Suppressor macrophage (primary cell): ENCODE results near the gene TM4SF1.

Source experiments
- DNase-seq, 4 experiments: peaks; one replicate each; pipeline ENCODE4 v3.0.0-alpha.2; 2020 to 2022

Gene TM4SF1

DNA sequence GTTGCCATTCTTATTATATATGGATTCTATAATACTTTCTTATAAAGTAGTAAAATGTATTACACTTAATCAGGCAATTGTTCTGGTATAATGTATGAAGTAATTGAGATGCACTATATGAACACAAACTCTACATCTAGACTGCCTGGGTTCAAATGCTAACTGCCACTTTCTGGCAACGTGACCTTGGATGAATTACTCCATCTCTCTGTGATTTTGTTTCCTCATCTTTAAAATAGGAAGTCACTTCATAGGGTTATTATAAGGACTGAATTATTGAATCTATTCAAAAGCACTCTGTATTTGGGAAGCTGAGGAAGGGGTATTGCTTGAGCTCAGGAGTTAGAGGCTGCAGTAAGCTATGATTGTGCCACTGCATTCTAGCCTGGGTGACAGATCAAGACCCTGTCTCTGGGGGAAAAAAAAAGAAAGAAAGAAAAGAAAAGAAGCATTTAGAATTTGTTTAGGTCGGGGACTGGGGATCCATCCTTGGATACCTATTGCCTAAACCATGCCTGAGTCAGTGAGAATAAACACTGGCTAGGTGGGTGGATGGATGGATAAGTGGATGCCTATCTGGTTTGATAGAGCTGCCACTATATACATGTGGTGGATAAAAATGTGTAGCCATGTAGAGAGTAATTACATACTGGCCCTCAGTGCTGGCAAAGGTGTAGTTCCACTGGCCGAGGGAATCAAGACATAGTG lies 2.5 kb downstream of the TM4SF1 start:
- DNase-seq, result peak in 3 of 4 experiments; percentile 25 to 64 (median 53)

GRCh38 chr3:149374391-149374790 lies 3.1 kb downstream of the TM4SF1 start:
- DNase-seq, result no peak

DNA sequence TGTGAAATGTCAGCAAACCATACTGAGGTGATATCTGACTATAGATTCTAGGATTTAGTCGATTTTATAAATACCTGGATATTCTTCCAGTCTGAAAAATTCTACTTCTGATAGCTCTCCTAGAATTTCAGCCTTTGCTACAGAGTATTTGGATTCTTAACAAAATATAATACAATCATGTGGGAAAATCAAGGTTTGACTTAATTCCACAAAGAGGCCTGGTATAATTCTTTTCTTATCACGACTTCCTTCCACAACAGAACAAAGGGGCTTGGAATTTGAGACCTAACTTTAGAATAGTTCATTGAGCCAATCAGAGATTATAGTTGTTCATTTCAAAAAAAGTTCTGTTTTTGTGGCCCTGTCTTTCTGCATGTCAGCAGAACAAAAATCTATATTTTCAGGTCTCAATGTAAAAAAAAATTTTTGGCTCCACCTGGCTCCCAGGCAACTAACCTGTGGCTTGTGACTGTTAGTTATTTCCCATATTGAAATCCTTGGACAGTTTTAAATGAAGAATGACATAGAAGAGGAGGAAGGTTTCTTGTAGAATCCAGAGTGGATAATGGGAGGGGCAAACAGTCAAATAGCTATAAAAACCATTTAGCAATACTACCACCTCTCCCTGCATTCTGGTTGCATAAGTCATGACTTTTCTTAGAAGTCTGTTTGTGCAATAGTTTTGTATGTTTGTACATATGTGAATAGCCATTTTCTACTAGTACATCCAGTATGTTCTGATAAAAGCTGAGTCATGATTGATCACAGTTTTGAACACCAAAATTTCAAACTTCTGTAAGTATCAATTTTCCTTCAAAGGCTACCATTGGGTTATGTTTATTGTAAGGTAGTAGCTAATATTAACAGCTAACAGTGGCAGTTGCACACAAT lies 4.0 kb downstream of the TM4SF1 start:
- peak in 3 of 4 experiments; percentile 33 to 76 (median 73) for DNase-seq

DNA sequence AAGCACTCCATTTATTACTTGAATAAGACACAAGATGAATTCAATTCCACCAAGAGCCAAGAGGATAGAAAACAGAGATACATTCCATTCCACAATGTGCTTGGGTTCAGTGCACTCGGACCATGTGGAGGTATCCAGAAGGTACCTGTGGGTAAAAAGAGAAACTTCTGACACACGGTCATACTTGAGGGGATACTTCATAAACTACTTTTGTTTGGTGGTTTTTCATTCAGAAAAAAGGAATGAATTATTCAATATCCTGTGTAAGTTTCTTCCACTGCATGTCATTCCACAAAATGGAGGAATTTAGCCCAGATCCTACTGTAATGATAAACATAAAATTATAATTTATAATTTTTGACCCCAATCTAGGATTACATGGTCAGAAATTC lies 5.7 kb downstream of the TM4SF1 start:
- no peak for DNase-seq

DNA sequence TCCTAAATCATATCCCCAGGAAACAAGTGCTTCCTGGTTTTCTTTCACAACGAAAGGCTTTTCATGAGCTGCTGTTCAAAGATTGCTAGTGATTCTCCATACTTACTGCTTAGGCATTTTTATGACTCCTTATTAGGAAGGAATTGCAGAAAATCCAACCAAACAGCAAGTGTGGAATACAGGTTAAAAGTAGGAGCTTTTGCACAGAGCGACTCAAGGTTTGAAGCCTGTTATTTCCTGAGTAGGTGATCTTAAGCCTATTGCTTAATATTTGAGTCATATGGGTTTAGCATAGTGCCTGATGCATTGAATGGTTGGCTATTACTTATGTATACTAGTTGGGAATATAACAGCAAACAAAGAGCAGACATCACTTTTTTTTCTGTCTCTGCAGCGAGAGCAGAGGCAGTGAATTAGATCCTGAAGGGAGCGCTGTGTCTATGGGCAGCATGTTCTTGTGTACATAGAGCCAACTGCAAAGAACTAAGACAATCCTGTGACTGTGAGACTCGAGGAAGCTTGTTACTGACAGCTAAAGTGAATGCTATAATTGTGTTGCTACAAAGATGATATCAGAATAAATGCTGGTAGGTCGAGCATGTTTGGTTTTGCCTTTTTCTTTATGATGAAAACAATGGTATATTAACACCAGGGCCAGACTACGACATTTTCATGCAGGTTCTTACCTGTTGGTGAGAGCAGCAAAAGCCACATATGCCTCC lies 6.3 kb downstream of the TM4SF1 start:
- peak; percentile 35 to 60 (median 48) for DNase-seq

GRCh38 chr3:149369991-149370866 lies 7.2 kb downstream of the TM4SF1 start:
- DNase-seq, result no peak

- no peak for DNase-seq
Observed at GRCh38 chr3:149368674-149369497, 8.6 kb downstream of the TM4SF1 start.

DNA sequence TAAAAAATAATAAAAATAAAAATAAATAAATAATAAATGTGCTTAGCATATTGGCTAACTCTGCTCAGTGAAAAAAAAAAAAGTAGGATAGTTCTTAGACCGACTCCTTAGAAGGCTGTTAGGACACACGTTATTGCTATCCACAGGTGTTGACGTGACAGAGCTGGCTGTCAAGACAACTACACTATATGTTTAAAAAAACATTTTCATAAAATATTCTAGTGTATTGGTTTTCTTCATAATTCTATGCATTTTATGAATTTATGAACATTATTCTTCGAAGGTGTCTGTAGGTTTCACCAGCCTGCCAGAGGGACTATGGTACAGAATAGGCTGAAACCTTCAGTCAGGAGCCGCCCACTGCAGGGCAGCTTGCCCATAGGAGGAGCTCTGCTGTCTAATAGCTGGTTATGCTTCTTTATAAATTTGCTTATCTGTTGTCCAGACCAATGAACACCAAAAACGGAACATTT lies 9.2 kb downstream of the TM4SF1 start:
- no peak for DNase-seq

- DNase-seq, result peak in 3 of 4 experiments; percentile 26 to 47 (median 34)
Observed at GRCh38 chr3:149366941-149367840, 10.3 kb downstream of the TM4SF1 start.

- DNase-seq, result no peak
Observed at GRCh38 chr3:149366031-149366430, 11.4 kb downstream of the TM4SF1 start.

DNA sequence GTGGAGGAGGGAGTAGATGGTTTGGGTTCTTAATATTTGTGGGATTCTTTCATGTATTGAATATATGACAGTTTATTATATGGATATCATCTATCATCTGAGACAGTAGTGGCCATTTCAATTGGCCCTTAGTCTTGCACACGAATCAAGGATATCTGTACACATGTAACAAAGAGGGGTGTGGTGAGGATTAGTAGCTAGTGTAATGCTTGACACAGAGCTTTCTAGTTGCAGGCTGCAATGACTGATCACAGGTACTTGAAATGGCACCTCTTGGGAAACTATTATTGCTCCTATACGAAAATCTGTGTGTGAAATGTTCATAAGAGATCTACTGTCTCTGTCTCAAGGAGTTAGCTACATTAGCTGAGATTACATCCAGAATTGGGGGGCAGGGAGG lies 12.8 kb downstream of the TM4SF1 start:
- DNase-seq, result no peak

DNA sequence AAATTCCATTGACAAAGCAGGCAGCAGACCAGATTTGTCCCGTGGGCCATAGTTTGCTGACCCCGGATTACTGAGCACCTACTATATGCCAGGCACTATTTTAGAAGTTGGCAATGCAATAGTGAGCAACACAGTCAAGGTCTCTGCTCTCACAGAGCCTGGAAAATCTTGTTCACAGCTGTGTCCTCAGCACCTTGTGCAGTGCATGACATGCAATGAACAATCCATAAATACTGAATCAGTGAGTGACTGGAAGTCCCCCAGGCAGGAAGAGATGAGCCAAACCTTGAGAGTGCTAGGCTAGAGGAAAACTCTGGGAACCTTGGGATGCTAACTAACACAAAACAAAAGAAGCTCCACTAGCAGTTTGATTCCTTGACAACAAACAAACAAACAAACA lies 14.4 kb downstream of the TM4SF1 start:
- no peak for DNase-seq

DNA sequence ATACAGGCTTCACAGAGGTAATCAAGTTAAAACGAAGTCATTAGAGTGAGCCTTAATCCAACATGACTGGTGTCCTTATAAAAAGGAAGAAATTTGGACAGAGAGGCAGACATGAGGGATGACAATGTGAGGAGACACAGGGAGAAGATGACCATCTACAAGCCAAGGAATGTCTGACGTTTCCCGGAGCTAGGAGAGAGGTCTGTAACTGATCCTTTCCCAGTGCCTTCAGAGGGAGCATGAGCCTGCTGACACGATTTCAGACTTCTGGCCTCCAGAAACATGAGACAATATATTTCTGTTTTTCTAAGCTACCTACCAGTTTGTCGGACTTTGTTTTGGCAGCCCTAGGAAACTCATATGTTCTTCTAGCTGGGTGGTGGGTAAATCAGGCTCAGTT lies 15.1 kb downstream of the TM4SF1 start:
- DNase-seq, result no peak

GRCh38 chr3:149356630-149357029 lies 20.8 kb downstream of the TM4SF1 start:
- no peak for DNase-seq

DNA sequence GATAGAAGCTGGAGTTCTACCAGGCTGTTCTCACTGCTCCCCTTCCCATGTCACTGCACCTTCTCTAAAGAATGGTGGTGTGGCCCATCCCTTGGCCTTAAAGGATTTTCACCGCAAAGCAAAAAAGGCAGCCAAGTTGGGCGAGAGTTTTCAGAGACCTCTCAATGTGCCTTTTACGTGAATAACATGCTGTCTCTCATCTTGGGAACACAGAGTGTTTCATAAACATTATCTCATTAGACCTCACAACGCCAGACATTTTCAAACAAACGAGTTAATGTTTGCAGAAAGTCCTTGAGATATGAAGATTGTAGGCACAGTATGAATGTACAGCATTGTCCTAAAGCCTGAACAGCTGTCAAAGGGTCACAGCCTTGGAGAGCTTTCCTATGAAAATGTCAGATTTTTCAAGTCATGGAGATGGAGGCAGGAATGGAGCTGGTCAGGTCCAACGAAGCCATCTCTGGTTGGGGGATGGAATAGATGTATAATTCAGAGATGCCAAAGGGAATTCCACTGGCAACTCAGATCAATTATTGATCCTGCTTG lies 21.3 kb downstream of the TM4SF1 start:
- DNase-seq, result no peak

DNA sequence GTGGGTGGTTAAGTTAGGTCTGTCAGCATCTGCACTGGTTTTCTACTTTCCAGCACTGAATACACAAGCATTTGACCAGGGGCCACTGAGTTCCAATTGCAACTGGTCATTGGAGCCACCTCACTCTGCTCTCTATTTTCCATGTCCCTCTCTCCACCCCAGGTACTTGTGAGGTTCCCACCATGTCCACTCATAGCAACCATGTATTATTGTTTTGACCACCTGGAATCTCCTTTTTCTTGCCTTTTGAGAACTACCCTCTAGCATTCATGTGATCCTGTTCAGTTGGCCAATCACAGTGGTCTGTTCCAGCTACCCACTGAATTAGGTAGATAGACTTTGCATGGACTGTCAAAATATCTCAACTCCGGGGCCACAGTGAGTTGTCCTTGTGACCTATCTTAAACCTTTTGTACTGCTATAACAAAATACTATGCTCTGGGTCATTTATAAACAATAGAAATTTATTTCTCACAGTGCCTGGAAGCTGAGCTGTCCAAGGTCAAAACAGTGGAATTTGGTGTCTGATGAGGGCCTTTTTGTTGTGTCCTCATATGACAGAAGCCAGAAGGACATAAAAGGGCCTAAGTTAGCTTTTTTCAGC lies 23.8 kb downstream of the TM4SF1 start:
- no peak for DNase-seq

DNA sequence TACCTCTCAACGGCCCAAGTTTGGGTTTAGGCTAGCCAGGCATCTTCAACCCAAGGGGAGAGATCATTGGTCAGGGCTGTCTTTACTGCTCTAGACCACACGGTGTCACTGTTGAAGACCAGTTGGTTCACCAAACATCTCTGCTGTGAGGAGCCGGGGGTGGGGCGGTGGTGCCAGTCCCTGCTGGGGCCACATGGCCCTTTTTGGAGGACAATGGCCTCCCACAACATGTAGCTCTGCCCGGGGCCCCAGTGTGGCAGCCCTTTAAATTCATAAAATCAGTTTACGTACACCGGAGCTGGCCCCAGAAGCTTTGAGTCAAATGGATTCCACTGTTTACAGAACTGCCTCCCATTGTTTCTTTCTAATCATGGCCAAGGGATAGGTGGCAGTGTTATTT lies 24.9 kb downstream of the TM4SF1 start:
- DNase-seq, result peak; percentile 49 to 76 (median 72)

DNA sequence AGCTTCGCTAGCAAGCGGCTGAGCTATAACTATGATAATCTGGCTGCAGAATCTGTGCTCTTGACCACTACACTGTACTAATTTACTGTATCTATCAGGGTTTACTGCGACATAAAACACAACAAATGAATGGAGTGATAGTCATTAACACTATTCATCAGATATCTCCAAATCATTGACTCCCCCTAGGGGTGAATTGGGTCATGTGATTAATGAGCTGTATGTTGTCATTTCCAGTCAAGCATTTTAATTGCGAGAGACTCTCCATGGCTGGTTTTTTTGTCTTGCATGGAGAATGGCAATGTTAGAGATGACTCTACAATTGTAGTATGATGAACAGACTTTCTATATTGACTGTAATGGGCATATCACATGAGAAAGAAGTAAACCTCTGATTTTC lies 33.5 kb downstream of the TM4SF1 start:
- DNase-seq, result no peak
